ENCODE measurements around the gene GPBP1.

GRCh38 chr5:57157666-57158065 lies 16.2 kb upstream of the GPBP1 start:
- no peak for TF ChIP-seq EP300 (IDR thresholded peaks at IDR 0.05; ENCODE audit: borderline replicate concordance)
- no peak for TF ChIP-seq TAF1 (IDR thresholded peaks at IDR 0.05; ENCODE audit: low read depth)
- TF ChIP-seq TEAD4 (IDR thresholded peaks at IDR 0.05), result no peak
- no peak for TF ChIP-seq MAX (IDR thresholded peaks at IDR 0.05)
- no peak for TF ChIP-seq CEBPB (IDR thresholded peaks at IDR 0.05)
- TF ChIP-seq CREB1 (IDR thresholded peaks at IDR 0.05; ENCODE audit: low read depth), result no peak
- TF ChIP-seq REST (IDR thresholded peaks at IDR 0.05; ENCODE audit: low read depth), result no peak
- no peak for TF ChIP-seq ZBTB7A (IDR thresholded peaks at IDR 0.05; ENCODE audit: low read depth)
- TF ChIP-seq TCF12 (IDR thresholded peaks at IDR 0.05; ENCODE audit: low read depth), result no peak

All from Ishikawa (cell line).